ENCODE measurements around the gene TRAF2.

GRCh38 chr9:136853596-136854112 lies 32.7 kb upstream of the TRAF2 start:
- TF ChIP-seq CTCF (IDR thresholded peaks at IDR 0.05) (no peak), POLR2A (IDR thresholded peaks at IDR 0.05) (no peak), POLR2AphosphoS5 (IDR thresholded peaks at IDR 0.05) (no peak), EP300 (IDR thresholded peaks at IDR 0.05) (no peak)

All from stomach (tissue), 4 donors.